H1 (cell line): ENCODE results near the gene ALDH1B1. TPM values are rescaled to one million over a fixed set of nuclear protein-coding genes. Genes with fewer than 3 reads are reported as not detected.

Experiments
- RAD21 ChIP-seq, 2 experiments: IDR thresholded peaks in 1 of 2; conservative IDR thresholded peaks in 1 of 2; 2 replicates each; pipeline ENCODE4 v1.6.1; 2011; ENCODE audit warnings: low read depth in 2 of 2, low read length in 2 of 2, improper control_type of control experiment in 1 of 2, inconsistent platforms in 1 of 2, mild to moderate bottlenecking in 1 of 2, moderate library complexity in 1 of 2
- polyA plus RNA-seq, 7 experiments: library from polyadenylated mRNA; depleted of rRNA in 3 of 7; stranded (reverse) in 5 of 7; unstranded in 2 of 7; fragments of >200 nt in 5 of 7; fragments of 200-250 nt in 2 of 7; gene quantifications; 1 replicate in 5 of 7; 2 replicates in 1 of 7; 4 replicates in 1 of 7; pipeline versions ENCODE4 v1.2.1 to v1.2.3, GENCODE V29; 2011 to 2013; ENCODE audit warnings: missing spikeins in 2 of 7, mixed read lengths in 2 of 7
- total RNA-seq: library from RNA; stranded (reverse); fragmentation: NEBNext Ultra II Directional; extraction: Animal tissue kit (Norgen Biotek cat#: 25700); gene quantifications from 2 replicates; pipeline ENCODE4 v1.2.1, GENCODE V29; 2021

The ALDH1B1 gene
- total and polyA plus RNA-seq, 2 of the 8 experiments (the other 6 are each of a cell fraction or from before 2014, with no cell fraction given): 41.6 to 78.7 TPM

DNA sequence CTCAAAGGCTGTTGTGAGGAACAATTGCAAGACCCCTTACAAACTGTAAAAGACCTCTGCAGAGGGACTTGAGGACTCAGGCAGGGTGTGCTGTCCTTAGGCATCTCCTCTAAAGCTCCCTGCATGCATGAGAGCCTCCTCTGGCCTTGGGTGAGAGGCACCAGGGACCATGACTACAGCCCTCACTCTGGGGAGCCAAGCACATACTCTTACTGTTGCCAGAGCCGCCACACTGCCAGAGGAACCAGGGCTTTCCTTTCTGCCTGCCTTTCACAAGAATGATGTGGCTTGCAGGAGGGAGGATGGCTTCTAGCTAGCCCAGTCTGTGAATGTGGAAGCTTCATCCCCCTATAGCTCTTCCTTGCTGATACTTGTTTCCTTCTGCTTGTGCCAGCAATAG lies 25.9 kb downstream of the ALDH1B1 start (continued):
- TF ChIP-seq RAD21 (IDR thresholded peaks at IDR 0.05 in 1 of 2, conservative IDR thresholded peaks at IDR 0.05 in 1 of 2; ENCODE audit: low read depth in 2 of 2, low read length in 2 of 2): no peak
